ENCODE data around the gene TMEFF2.

TMEFF2 gene

GRCh38 chr2:191952515-191953270 is 242.0 kb downstream of the TMEFF2 start:
- no peak for FAIRE-seq
- TF ChIP-seq CTCF (IDR thresholded peaks at IDR 0.05; ENCODE audit: insufficient read depth, missing control alignments) = no peak
- DNase-seq (ENCODE audit: insufficient read length, low spot score) = no peak

GRCh38 chr2:191951832-191952231 is 242.9 kb downstream of the TMEFF2 start:
- FAIRE-seq (no peak), DNase-seq (ENCODE audit: insufficient read length, low spot score) (no peak)
- TF ChIP-seq CTCF (IDR thresholded peaks at IDR 0.05; ENCODE audit: insufficient read depth, missing control alignments) = no peak

- DNase-seq (ENCODE audit: insufficient read length, low spot score) (no peak), FAIRE-seq (no peak)
- TF ChIP-seq CTCF (IDR thresholded peaks at IDR 0.05; ENCODE audit: insufficient read depth, missing control alignments) = no peak
These were observed 243.4 kb downstream of the TMEFF2 start for GRCh38 chr2:191951376-191951775.

GRCh38 chr2:191950132-191950874 is 244.4 kb downstream of the TMEFF2 start:
- FAIRE-seq = no peak
- DNase-seq (ENCODE audit: insufficient read length, low spot score) = no peak
- TF ChIP-seq CTCF (IDR thresholded peaks at IDR 0.05; ENCODE audit: insufficient read depth, missing control alignments) = no peak

- no peak for FAIRE-seq
- DNase-seq (ENCODE audit: insufficient read length, low spot score) = no peak
- TF ChIP-seq CTCF (IDR thresholded peaks at IDR 0.05; ENCODE audit: insufficient read depth, missing control alignments) = no peak
These were observed 247.5 kb downstream of the TMEFF2 start for GRCh38 chr2:191947235-191947634.

- DNase-seq (ENCODE audit: insufficient read length, low spot score) = no peak
- no peak for FAIRE-seq
- no peak for TF ChIP-seq CTCF (IDR thresholded peaks at IDR 0.05; ENCODE audit: insufficient read depth, missing control alignments)
These were observed 248.1 kb downstream of the TMEFF2 start for GRCh38 chr2:191946471-191947182.
